ENCODE results near the gene PPP1R1C.

The PPP1R1C gene

DNA sequence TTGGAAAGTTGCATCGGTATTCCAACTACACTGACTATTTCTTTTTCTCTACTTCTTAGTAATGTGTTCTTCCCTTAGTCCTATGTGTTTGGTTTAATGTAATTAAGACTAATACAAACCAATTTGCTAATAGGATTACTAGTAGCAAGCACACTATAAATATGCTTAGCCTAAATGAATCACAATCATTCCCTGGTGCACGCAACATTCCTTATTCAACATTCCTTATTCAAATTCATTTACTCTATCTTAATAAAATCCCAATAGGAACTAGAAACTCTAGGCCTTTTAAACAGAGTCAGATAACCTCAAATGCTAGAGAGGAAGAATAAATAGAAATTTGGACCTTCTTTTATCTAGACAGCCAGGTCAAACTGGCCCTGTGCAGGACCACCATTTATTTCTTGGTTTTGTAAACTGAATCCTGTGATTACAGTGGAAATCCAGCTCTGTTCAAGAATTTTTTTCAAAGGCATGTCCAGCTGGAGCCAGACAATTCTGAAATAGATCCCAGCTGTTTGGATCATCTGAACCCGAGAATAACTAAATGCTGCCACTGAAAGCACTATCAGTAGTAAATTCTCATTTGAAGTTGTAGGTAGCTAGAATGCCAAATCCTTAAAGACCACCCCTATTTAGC, 103.1 kb downstream of the PPP1R1C start:
- DNase-seq (ENCODE audit: extremely low spot score, insufficient read length, low read depth) (no peak), FAIRE-seq (no peak)

DNA sequence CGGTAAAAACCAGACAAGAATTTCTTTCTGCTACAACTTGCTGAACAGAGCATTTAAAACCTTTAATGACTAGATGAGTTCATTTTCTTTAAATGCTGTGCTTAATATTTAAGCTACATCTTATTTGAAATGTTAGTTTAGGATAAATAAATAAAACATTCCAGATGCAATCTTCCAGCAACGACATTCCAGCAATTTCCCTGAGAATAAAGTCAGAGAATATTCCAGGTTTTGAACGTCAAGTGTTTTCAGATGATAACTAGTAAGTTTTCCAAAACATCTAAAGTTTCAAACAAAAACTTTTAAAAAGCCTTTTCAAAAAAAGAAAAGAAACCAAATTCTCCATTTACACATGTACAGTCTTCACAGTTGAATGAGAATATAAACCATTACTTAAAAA, 104.8 kb downstream of the PPP1R1C start:
- DNase-seq (ENCODE audit: extremely low spot score, insufficient read length, low read depth) (no peak), FAIRE-seq (no peak)

DNA sequence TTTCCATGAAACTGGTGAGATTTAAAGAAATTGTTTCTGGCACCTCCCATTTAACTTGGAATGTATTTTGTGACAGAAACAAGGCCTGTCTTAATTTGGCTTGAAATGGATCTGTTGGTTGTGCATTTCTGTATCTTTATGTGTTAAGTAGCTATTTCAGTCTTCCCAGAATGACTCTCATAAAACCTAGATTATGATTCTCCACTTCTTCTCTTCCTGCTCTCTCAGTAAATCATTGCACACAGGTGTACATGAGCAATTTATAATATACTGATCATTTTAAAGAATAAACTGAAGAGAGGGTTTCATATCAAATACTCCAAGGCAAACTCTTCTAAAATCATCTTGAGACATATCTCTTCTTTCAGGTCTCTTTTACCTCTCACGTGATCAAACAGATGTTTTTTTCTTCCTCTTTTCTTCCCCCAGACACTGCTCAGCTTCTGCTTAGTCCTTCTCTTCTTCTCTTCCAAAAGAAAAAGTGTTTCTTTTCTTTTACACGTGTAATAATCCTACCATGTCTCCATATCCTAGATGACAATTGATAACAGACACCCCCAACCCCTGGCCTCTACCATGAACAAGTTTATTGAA, 112.0 kb downstream of the PPP1R1C start:
- FAIRE-seq: no peak

DNA sequence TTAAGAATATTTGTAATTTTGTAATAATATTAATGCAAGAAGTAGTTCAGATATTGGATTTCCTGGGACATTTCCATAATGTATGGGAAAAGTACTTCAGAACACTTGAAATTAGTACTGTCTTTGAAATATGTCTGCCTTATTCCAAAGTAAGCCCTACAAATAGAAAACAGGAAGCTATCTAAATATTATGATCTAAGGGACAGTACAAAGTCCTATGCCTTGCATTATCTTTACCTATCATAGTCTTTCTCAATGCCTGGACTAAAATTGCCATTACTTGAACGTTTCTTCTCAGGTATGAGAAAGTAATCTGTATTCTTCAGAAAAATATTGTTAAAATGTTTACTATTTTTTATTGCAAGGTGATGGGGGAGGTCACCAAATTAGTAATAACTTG, 113.0 kb downstream of the PPP1R1C start:
- DNase-seq (ENCODE audit: extremely low spot score, insufficient read length, low read depth) (no peak), FAIRE-seq (no peak)

More for the DNA sequence above, 112.0 kb downstream of the PPP1R1C start:
- no peak for DNase-seq (ENCODE audit: extremely low spot score, insufficient read length, low read depth)

DNA sequence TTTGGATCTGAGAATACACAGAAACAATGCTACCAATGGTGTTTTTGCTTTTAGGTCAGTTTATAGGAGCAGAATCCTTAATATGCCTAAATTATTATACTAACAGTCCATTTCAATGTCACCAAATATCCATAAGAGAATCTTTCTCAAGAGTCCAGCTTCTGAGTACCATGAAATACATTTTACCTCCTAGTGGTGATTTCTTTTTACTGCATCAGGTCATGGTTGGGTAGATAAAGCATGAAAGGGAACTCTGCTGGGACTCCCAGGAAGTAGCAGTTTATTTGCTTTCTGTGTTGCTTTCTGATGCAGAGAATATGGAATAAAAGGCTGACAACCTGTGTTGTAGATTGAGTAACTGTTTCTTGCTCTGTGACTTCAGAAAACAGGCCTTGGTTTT, 115.6 kb downstream of the PPP1R1C start:
- FAIRE-seq (no peak), DNase-seq (ENCODE audit: extremely low spot score, insufficient read length, low read depth) (no peak)

DNA sequence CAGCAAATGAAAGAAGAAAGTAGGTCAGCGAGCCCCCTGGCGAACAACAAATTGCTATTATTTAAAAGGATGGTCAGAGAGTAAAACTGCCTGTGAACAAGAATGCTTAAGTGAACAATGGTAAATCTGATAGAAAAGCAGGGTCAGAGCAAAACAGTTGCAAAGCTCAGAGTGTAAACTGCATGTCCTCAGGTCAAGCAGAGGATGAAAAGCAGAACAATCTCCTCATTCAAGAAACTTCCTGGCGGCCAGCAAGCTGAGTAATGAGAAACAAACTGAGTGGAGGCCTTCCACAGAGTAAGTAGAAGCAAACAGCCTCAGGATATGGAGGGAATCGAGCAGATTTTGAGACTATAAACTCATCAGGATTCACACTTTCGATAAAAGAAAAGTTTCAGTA, 117.9 kb downstream of the PPP1R1C start:
- DNase-seq (ENCODE audit: extremely low spot score, insufficient read length, low read depth) (no peak), FAIRE-seq (no peak)

DNA sequence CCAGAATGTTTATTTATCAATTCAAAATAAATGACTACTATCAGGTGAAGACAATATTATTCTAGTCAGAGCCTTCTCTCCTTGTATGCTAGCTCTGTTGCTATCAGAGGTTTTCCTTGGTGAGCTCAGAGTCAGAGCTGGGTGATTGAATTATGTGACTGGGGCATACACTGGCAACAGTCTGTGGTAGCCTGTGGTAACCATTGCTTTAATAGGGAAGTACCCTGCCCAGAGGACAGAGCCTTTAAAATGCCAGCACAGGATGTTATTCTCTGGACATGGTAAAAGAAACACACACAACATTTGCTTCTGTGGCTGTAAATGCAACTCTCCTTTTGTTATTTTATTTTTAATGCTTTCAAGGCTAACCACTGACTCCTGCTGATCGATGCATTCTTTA, 124.7 kb downstream of the PPP1R1C start:
- FAIRE-seq: no peak

DNA sequence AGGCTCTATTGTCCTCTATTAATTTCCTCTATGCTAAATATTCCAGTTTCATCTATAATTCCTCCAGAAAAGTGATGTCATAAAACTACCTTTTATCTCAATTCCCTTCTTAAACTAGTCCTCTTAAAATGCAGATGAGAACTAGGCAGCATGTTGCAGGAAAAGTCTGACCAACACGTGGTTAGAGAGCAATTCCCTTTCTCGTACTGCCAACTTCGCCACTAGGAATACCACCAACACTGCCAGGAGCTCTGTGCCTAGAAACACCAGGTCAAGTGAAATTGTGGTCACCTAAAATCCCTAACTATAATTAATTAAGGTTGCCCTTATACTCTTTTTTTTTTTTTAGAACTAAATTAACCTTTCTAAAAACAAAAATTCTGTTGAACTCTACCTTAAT, 127.7 kb downstream of the PPP1R1C start:
- FAIRE-seq: no peak
- no peak for DNase-seq (ENCODE audit: extremely low spot score, insufficient read length, low read depth)

More for the DNA sequence above, 124.7 kb downstream of the PPP1R1C start:
- DNase-seq (ENCODE audit: extremely low spot score, insufficient read length, low read depth): no peak

DNA sequence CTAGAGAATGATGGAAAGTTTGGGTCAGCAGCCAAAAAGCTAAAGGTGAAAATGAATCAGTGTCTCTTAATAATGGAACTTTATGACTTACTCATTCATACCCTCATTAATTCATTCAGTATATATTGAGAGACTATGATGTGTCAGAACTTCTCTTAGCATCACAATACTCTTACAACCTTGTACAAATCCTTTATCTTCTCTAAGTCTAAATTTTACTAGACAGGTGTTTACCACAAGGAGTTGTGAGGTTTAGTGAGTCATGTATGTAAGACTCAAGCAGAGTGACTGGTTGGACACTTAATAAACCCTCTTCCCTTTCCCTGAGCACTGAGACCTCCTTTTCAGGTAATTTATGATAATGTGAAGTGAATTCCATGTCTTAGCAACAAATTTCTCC, 129.6 kb downstream of the PPP1R1C start:
- DNase-seq (ENCODE audit: extremely low spot score, insufficient read length, low read depth) (no peak), FAIRE-seq (no peak)

DNA sequence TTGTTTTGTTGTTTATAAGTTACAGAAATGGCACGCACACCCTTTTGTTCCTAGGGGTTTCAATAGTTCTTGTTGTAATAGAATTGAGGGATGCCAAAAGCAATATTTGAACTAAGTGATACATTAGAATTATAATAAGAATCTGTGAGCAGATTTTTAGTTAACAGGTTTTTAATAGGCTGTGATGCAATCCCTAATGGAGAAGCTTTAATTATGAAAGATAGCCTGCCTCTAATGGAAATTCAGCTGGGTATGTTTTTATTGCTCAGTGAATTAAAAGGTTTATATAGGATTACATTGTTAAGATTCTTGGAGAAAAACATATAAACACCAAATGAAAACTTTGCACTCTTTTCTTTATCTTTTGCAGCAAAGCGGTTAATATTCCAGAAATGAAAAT, 131.1 kb downstream of the PPP1R1C start:
- no peak for DNase-seq (ENCODE audit: extremely low spot score, insufficient read length, low read depth)
- FAIRE-seq: no peak

DNA sequence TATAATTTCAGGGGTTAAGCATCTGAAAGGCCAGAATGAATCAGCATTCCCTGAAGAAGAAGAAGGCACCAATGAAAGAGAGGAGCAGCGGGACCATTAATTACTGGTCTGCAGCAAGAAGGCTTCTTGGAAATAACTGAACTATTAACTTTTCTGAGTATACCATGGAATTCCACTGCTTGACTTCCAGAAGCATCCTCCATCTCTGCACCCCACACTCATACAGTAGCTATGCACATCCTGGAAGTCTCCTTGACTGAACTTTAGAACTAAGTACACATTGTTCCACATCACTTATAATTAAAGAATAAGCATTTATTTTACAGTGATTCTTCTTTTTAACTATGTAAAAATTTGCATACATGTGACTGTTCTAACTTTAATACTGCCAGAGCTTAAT, 131.5 kb downstream of the PPP1R1C start:
- no peak for DNase-seq (ENCODE audit: extremely low spot score, insufficient read length, low read depth)
- FAIRE-seq: no peak

DNA sequence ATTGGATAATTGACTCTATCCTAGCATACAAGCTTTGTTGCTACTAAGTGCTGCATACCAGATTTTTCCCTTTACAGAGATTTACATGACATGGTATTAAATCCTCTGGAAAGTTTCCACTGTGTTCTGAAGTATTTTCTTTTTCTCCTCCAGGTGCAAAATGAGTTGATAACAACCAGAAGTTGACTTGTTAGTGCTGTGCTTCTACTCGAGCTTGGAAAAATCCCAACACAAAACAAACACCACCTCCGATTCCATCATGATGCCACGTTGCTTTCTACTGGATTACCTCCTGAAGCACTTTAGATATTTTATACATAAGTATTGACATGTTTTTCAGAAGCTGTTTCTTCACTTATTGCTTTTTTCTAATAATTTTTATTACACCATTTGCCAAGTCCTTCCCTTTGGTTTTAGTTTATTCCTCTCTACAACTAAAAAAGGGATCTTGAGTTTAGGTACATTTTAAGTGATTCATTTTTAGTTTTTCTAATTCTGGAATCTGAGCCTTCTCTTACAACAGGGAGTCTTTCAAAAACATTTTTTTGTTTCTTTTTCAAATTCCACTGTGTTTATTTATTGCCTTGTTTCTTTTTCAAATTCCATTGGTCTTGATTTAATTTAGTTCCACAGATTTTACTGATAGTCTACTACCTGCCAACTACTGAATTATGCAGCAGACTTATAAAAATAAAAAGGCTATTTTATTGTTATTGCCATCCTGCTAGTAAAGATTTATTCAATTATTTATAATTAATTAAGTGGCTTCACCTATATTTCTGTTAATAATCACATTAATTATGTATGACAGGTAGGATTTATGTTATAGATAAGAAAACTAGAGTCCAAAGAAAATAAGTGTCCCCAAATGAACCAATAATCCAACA, 143.4 kb downstream of the PPP1R1C start:
- FAIRE-seq: no peak
- DNase-seq (ENCODE audit: extremely low spot score, insufficient read length, low read depth): no peak

DNA sequence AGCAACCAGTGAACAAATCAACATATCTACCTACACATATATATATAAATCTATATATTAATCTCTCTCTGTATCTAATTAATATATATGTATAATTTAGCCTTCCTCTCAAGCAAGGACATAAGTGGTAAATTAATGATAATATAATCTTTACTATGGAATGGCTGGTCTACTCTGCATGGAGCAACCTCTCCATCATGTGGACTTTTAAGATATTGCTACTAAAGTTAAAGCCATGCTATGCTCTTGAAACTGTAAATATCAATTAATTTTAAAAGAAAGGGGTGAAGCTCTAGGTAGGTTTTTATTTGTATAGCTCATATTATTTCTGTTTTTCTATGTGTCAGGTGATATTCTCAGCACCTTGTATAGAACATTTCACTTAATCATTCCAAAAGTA, 147.0 kb downstream of the PPP1R1C start:
- DNase-seq (ENCODE audit: extremely low spot score, insufficient read length, low read depth) (no peak), FAIRE-seq (no peak)

DNA sequence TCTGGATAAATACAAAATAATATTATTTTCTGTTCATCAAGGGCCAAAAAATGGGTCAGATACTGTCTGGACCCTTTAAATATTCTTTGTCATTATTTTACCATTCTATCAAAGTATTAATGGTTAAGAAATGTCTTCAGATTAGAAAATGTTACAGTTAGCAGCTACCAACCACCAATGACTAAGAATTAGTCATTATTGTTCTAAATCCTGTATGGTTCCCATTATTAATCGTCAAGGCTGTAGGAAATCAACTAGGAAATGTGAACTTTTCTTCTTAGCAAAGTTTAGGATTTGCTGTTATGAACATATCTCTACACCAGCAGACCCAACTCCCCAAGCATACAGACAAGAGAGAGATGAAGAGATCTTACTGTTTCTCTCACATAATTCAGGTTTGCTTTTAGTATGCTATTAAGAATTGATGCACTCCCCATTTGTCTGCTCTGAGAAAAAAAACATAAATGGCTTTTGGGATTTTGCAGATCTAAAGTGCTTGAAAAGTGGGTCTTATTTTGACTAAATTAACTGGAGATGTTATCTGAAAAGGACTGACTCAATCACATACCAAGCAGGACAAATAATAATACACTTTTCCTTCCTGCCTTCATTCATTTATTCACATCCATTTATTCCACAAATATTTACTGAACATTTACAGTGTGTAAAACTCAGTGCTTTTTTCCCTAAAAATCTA, 147.7 kb downstream of the PPP1R1C start:
- FAIRE-seq: no peak
- DNase-seq (ENCODE audit: extremely low spot score, insufficient read length, low read depth): no peak

DNA sequence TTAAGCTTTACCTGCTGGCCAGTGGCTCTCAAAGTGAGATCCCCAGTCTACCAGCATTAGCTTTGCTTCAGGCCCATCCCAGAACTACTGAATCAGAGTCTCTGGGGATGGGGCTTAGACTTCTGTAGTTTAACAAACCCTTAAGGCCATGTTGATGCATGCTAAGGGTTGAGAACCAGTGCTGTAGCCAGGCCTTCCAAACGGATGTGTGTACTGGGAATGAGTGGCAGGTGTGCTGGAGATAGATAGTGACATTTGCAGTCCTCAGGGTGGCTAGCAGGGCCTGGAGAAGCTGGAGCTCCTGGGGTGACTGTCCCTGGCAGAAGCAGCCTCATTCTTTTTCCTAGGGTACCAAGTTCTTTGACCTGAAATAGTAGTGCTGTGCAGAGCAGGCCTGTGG, 148.5 kb downstream of the PPP1R1C start:
- FAIRE-seq (no peak), DNase-seq (ENCODE audit: extremely low spot score, insufficient read length, low read depth) (no peak)

DNA sequence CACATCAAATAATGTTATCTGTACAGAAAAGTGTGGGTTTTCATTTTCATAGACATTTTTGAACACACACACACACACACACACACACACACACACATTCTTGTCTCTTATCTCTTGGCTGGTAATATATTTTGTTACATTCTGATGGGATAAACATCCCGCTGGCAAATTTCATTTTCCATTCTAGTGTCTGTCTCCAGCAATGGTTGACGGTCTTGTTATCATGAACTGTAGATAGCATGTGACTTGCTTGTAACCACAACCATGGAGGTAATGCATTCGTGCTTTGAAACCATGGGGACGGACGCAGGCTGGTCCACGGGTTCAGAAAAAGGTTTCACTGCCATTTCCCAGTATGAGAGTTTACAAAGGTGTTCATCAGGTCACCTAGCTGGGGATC, 156.4 kb downstream of the PPP1R1C start:
- FAIRE-seq: no peak
- DNase-seq (ENCODE audit: extremely low spot score, insufficient read length, low read depth): no peak

DNA sequence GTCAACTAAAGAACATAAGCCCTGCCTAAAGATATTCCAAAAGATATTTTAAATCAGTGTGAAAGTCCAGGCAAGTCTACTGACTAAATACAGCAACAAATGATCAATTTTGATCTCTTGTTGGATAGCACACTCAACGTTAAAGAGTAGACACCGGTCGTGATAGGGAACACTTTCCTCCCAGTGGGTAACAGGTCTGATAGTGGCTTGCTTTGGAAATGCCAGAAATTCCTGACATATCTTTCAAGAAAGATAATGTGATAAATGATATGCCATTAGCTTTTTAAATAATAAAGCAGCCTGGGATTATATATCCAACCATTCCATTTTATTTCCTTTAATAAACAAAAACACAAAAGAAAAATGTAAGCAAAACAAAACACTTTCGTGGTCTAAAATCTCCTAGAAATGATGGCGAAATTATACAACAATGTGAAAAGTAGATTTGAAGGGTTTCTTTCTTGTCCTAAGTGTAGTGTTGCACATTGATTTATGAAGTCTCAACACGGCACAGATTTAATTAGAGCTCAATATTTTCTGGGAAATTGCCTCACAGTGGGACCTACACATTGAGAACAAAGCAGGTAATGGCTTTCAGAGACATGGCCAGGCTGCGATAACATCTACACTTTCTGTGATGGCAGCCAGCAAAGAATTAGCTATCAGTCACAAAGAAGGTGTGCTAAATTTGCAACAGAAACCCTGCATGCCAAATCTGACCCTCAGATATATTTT, 158.6 kb downstream of the PPP1R1C start:
- FAIRE-seq: no peak
- no peak for DNase-seq (ENCODE audit: extremely low spot score, insufficient read length, low read depth)

DNA sequence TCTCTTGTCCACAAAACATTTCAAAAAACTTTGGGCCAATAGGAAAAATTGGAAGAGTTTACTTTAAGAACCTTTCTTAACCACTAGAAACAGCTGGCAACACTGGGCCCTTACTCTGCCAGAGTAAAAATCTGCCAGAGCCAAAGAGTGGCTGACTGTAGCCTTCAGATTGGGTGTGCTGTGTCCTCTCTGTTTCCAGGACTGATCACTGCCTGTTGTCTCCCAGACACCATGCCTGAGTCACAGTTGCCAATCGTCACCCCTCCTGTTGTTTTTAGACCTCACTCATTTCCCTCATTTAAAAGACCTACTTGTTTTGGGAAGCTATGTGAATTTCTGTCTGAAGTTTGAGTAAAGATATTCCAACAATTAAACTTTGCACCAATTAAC, 159.1 kb downstream of the PPP1R1C start:
- DNase-seq (ENCODE audit: extremely low spot score, insufficient read length, low read depth) (no peak), FAIRE-seq (no peak)

DNA sequence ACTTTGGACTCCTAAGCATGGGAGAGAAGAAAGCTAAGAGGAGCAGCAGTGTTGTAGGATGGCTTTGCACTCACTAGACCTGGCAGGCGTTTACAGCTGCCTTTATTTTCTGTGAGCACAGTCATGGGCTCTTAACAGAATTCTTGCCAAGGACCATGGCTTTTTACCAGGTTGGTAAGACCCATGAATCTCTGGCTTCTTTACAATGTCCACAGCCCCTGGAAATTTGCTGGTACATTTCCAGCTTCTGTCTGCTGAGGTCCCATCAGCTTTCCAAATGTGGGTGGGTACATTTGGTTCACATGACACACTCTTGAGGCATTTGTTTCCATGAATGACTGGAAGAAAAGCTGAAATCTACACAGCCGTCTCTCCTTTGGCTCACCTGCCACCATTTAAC, 162.7 kb downstream of the PPP1R1C start:
- DNase-seq (ENCODE audit: extremely low spot score, insufficient read length, low read depth) (no peak), FAIRE-seq (no peak)

DNA sequence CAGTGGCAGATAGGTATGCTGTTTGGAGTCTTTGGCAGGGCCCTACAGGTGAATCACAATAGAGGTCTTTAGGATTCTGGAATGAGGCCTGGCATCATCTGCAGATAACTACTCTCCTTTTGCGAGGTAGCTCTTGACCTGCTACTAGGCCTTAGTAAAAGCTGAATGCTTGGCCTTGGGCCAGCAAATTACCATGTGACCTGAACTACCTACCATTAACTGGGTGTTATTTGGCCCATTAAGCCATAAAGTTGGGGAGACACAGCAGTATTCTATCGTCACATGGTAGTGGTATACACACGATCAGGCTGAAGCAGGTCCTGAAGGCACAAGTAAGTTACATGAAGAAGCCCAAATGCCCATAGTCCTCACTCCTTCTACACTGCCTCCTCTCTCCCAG, 178.2 kb downstream of the PPP1R1C start:
- FAIRE-seq (no peak), DNase-seq (ENCODE audit: extremely low spot score, insufficient read length, low read depth) (no peak)

All from GM18507 (cell line).